IMR-90 (cell line): Measurements from ENCODE around the gene EVI2A. TPM values are rescaled to one million over a fixed set of nuclear protein-coding genes. Genes with fewer than 3 reads are reported as not detected.

Experiments used
- ATAC-seq: fragments of 200-7000 bp; cut with Tn5 transposase; 2 replicates; pipeline ENCODE4 v1.9.1; 2020; ENCODE audit warnings: low read depth, mild to moderate bottlenecking, moderate library complexity
- BruUV-seq: library from RNA; stranded (reverse); fragments of 400-500 nt; replicated peaks from 2 replicates; lab custom pipeline; 2021; lab: Mats Ljungman, UMichigan
- CTCF ChIA-PET: fragments of 300-600 bp; formaldehyde crosslinking; extraction: SDS; loops from one replicate; lab custom pipeline; 2021; ENCODE audit warnings: antibody characterized with exemption; lab: Yijun Ruan, JAX
- POLR2A ChIA-PET: fragments of 300-600 bp; sonication (Branson Sonifier 250); formaldehyde crosslinking; loops from one replicate; lab custom pipeline; 2022; ENCODE audit warnings: antibody characterized with exemption; ENCODE audit not compliant: unreplicated experiment; lab: Charles Lee
- DNase-seq: peaks from one replicate; pipeline ENCODE4 v3.0.0; 2013
- H2AFZ ChIP-seq: replicated peaks from 2 replicates; pipeline ENCODE3; 2013; ENCODE audit warnings: low read length, mild to moderate bottlenecking; ENCODE audit not compliant: poor library complexity
- H2AK5ac ChIP-seq: 2 replicates; pipeline ENCODE4 v1.6.1; 2013; ENCODE audit warnings: low read depth, low read length, inconsistent platforms
- H2AK9ac ChIP-seq: replicated peaks from 2 replicates; pipeline ENCODE3; 2013; ENCODE audit warnings: mild to moderate bottlenecking, low read depth, low read length, moderate library complexity; ENCODE audit not compliant: poor library complexity
- H2BK120ac ChIP-seq: 2 replicates; pipeline ENCODE4 v1.6.1; 2013; ENCODE audit warnings: low read depth, low read length, inconsistent platforms
- H2BK15ac ChIP-seq: 3 replicates; pipeline ENCODE4 v1.6.1; 2013; ENCODE audit warnings: low read depth, low read length, inconsistent platforms
- H2BK20ac ChIP-seq: 2 replicates; pipeline ENCODE4 v1.6.1; 2013; ENCODE audit warnings: low read depth, mild to moderate bottlenecking, inconsistent platforms, low read length, moderate library complexity
- H2BK5ac ChIP-seq: 2 replicates; pipeline ENCODE4 v1.6.1; 2013; ENCODE audit warnings: mild to moderate bottlenecking, low read depth, low read length, inconsistent platforms; ENCODE audit not compliant: poor library complexity, severe bottlenecking
- H3K14ac ChIP-seq: replicated peaks from 2 replicates; pipeline ENCODE4 v1.6.1; 2013; ENCODE audit warnings: low read depth, low read length, inconsistent platforms
- H3K18ac ChIP-seq: 2 replicates; pipeline ENCODE4 v1.6.1; 2013; ENCODE audit warnings: low read depth, low read length, control low read depth
- H3K23ac ChIP-seq: 2 replicates; pipeline ENCODE4 v1.6.1; 2013; ENCODE audit warnings: low read depth, low read length, inconsistent platforms
- H3K27ac ChIP-seq: 2 replicates; pipeline ENCODE4 v1.5.1; 2013; ENCODE audit warnings: mild to moderate bottlenecking, control low read depth, low read length; ENCODE audit not compliant: insufficient read depth
- H3K27me3 ChIP-seq: 2 replicates; pipeline ENCODE4 v1.6.1; 2013; ENCODE audit warnings: low read length; ENCODE audit not compliant: control insufficient read depth, insufficient read depth
- H3K36me3 ChIP-seq: 2 replicates; pipeline ENCODE4 v1.6.1; 2013; ENCODE audit warnings: low read length, mixed read lengths; ENCODE audit not compliant: control insufficient read depth, insufficient read depth
- H3K4ac ChIP-seq: 2 replicates; pipeline ENCODE4 v1.6.1; 2013; ENCODE audit warnings: low read depth, low read length, inconsistent platforms
- H3K4me1 ChIP-seq: 2 replicates; pipeline ENCODE4 v1.6.1; 2013; ENCODE audit warnings: low read length, mixed read lengths; ENCODE audit not compliant: control insufficient read depth, insufficient read depth
- H3K4me2 ChIP-seq: 2 replicates; pipeline ENCODE4 v1.6.1; 2013; ENCODE audit warnings: low read depth, mild to moderate bottlenecking, control low read depth, low read length, moderate library complexity
- H3K4me3 ChIP-seq: 2 replicates; pipeline ENCODE4 v1.5.1; 2013; ENCODE audit warnings: low read depth, mild to moderate bottlenecking, control low read depth, low read length, moderate library complexity; ENCODE audit not compliant: insufficient read depth
- H3K56ac ChIP-seq: 2 replicates; pipeline ENCODE4 v1.6.1; 2013; ENCODE audit warnings: low read length, inconsistent platforms; ENCODE audit not compliant: insufficient read depth; ENCODE audit errors: extremely low read depth
- H3K79me1 ChIP-seq, 2 experiments: 2 replicates each; pipeline ENCODE4 v1.6.1; 2013; ENCODE audit warnings: low read length in 2 of 2, inconsistent platforms in 1 of 2, low read depth in 1 of 2
- H3K9ac ChIP-seq: 2 replicates; pipeline ENCODE4 v1.6.1; 2013; ENCODE audit warnings: low read depth, low read length, control low read depth
- H3K9me1 ChIP-seq: 2 replicates; pipeline ENCODE4 v1.6.1; 2013; ENCODE audit warnings: low read length, inconsistent platforms; ENCODE audit not compliant: insufficient read depth
- H3K9me3 ChIP-seq: 2 replicates; pipeline ENCODE4 v1.6.1; 2013; ENCODE audit warnings: low read length; ENCODE audit not compliant: control insufficient read depth, insufficient read depth
- H4K20me1 ChIP-seq: 2 replicates; pipeline ENCODE4 v1.6.1; 2013; ENCODE audit warnings: low read length, inconsistent platforms; ENCODE audit not compliant: insufficient read depth
- H4K5ac ChIP-seq: 2 replicates; pipeline ENCODE4 v1.6.1; 2013; ENCODE audit warnings: mild to moderate bottlenecking, low read depth, low read length, control low read depth
- H4K8ac ChIP-seq, 2 experiments: 2 replicates each; pipeline ENCODE4 v1.6.1; 2013; ENCODE audit warnings: low read depth in 2 of 2, low read length in 2 of 2, control low read depth in 1 of 2, inconsistent platforms in 1 of 2
- H4K91ac ChIP-seq: 2 replicates; pipeline ENCODE4 v1.6.1; 2013; ENCODE audit warnings: low read depth, low read length, inconsistent platforms; ENCODE audit not compliant: insufficient read depth
- BHLHE40 ChIP-seq: fragments of 150-350 bp; IDR thresholded peaks from 2 replicates; pipeline ENCODE4 v1.6.1; 2016; ENCODE audit warnings: mild to moderate bottlenecking, low read depth, low read length
- CEBPB ChIP-seq: IDR thresholded peaks from 2 replicates; pipeline ENCODE4 v1.6.1; 2012; ENCODE audit warnings: low read depth, low read length, improper control_type of control experiment
- CHD1 ChIP-seq: IDR thresholded peaks from 2 replicates; pipeline ENCODE4 v1.6.1; 2012; ENCODE audit warnings: low read depth, low read length, improper control_type of control experiment
- CTCF ChIP-seq: conservative IDR thresholded peaks from 2 replicates; pipeline ENCODE4 v1.5.1; 2012; ENCODE audit warnings: mild to moderate bottlenecking, low read depth, low read length, improper control_type of control experiment
- ELK1 ChIP-seq: fragments of 150-350 bp; IDR thresholded peaks from 2 replicates; pipeline ENCODE4 v1.6.1; 2016; ENCODE audit warnings: low read depth, mild to moderate bottlenecking, low read length, moderate library complexity, borderline replicate concordance
- FOS ChIP-seq: fragments of 150-350 bp; IDR thresholded peaks from 2 replicates; pipeline ENCODE4 v1.6.1; 2016; ENCODE audit warnings: low read depth, low read length
- MAFK ChIP-seq: IDR thresholded peaks from 2 replicates; pipeline ENCODE4 v1.6.1; 2012; ENCODE audit warnings: low read depth, low read length, improper control_type of control experiment
- MAZ ChIP-seq: IDR thresholded peaks from 2 replicates; pipeline ENCODE4 v1.6.1; 2012; ENCODE audit warnings: low read depth, mild to moderate bottlenecking, low read length, improper control_type of control experiment, moderate library complexity, borderline replicate concordance
- MXI1 ChIP-seq: IDR thresholded peaks from 2 replicates; pipeline ENCODE4 v1.6.1; 2012; ENCODE audit warnings: low read depth, mild to moderate bottlenecking, low read length, moderate library complexity, borderline replicate concordance
- NFE2L2 ChIP-seq: fragments of 150-350 bp; IDR thresholded peaks from 2 replicates; pipeline ENCODE4 v1.6.1; 2016; ENCODE audit warnings: low read depth, mild to moderate bottlenecking, low read length
- POLR2A ChIP-seq: IDR thresholded peaks from 2 replicates; pipeline ENCODE4 v1.6.1; 2012; ENCODE audit warnings: mild to moderate bottlenecking, low read depth, low read length
- RAD21 ChIP-seq: IDR thresholded peaks from 2 replicates; pipeline ENCODE4 v1.6.1; 2012; ENCODE audit warnings: low read length, improper control_type of control experiment
- RFX5 ChIP-seq: IDR thresholded peaks from 2 replicates; pipeline ENCODE4 v1.8.0; 2012; ENCODE audit warnings: low read depth, mild to moderate bottlenecking, low read length, moderate library complexity
- SMC3 ChIP-seq: fragments of 150-350 bp; IDR thresholded peaks from 2 replicates; pipeline ENCODE4 v1.6.1; 2016; ENCODE audit warnings: low read depth, mild to moderate bottlenecking, antibody characterized with exemption, low read length, moderate library complexity
- USF2 ChIP-seq: fragments of 150-350 bp; IDR thresholded peaks from 2 replicates; pipeline ENCODE4 v1.6.1; 2017; ENCODE audit warnings: mild to moderate bottlenecking, antibody characterized with exemption, low read length, low read depth
- WGBS, 2 experiments: methylation state at CpG; one replicate each; pipeline versions ENCODE4 v1.1.5 to v1.1.7; 2013; ENCODE audit warnings: missing lambda C conversion rate in 2 of 2; ENCODE audit not compliant: insufficient read length in 1 of 2; ENCODE audit errors: extremely low coverage in 2 of 2; 5-methylcytosine and 5-hydroxymethylcytosine counted together
- dilution Hi-C: fragments of 300-500 bp; cut with HindIII; formaldehyde crosslinking; loops from one replicate; pipeline ENCODE4 v1.14.3; 2018; ENCODE audit warnings: low sequenced_read_pairs; ENCODE audit not compliant: unreplicated experiment
- in situ Hi-C: fragments of 300-500 bp; cut with MboI; formaldehyde crosslinking; loops from 3 replicates; pipeline ENCODE4 v1.14.3; 2019; ENCODE audit warnings: low sequenced_read_pairs, inconsistent platforms, mixed read lengths
- intact Hi-C: fragments of 100-400 bp; cut with micrococcal nuclease; formaldehyde crosslinking; loops from 2 replicates; pipeline ENCODE4 v1.10.0; 2022
- polyA plus RNA-seq, 3 experiments: library from polyadenylated mRNA; depleted of rRNA; stranded (reverse); fragments of >200 nt; gene quantifications; 2 replicates each; pipeline ENCODE4 v1.2.3, GENCODE V29; 2012; ENCODE audit warnings: low replicate concordance in 1 of 3
- total RNA-seq: library from RNA; depleted of rRNA; stranded (reverse); fragments of >200 nt; gene quantifications from 2 replicates; pipeline ENCODE4 v1.2.3, GENCODE V29; 2012

EVI2A gene
- total and polyA plus RNA-seq, 2 of the 4 experiments (the other 2 are of a cell fraction), result 0.50 to 0.90 TPM

- H4K91ac ChIP-seq, result no peak overlapping the region
- peaks cover 12% of the 10 kb centered on the region for H3K36me3 ChIP-seq
- no peak overlapping the region for H3K9ac ChIP-seq
- TF ChIP-seq BHLHE40 (no peak), CTCF (no peak), MAFK (no peak), SMC3 (no peak), POLR2A (no peak), ELK1 (no peak), MAZ (no peak), NFE2L2 (no peak), RFX5 (no peak), FOS (no peak), USF2 (no peak), CEBPB (no peak), CHD1 (no peak), MXI1 (no peak), RAD21 (no peak)
- no peak overlapping the region for H3K14ac ChIP-seq
- no peaks in the 10 kb centered on the region for H3K9me3 ChIP-seq
- H3K27ac ChIP-seq, result no peak overlapping the region
- in situ Hi-C loops (no loop called here), intact Hi-C loops (no loop called here), dilution Hi-C loops (no loop called here)
- no peak overlapping the region for H2BK5ac ChIP-seq
- no peak overlapping the region for H3K56ac ChIP-seq
- no peaks in the 10 kb centered on the region for H3K27me3 ChIP-seq
- H3K4ac ChIP-seq, result no peak overlapping the region
- ChIA-PET POLR2A (interaction anchor here (0.6 kb wide), 1 partner anchor 206 kb away, joined by 19 read pairs; no protein-coding TSS in a partner anchor), CTCF (no interaction called here)
- H3K4me3 ChIP-seq, result no peak overlapping the region
- WGBS, 2 experiments, result no CpG with 5 or more reads among the region's 2 CpGs
- H2BK15ac ChIP-seq, result no peak overlapping the region
- ATAC-seq (no peak), DNase-seq (no peak)
- H3K79me1 ChIP-seq, result peaks cover 3 to 28% of the 10 kb centered on the region in 2 experiments; a peak in 3 of 4 replicates
- peaks cover 13% of the 10 kb centered on the region; the same call in 1 of the 2 replicates for H3K9me1 ChIP-seq
- no peak overlapping the region for H2BK20ac ChIP-seq
- no peak overlapping the region for H2AFZ ChIP-seq
- no peak overlapping the region for H4K8ac ChIP-seq
- no peak overlapping the region for H3K18ac ChIP-seq
- H3K4me1 ChIP-seq, result no peaks in the 10 kb centered on the region
- no peak overlapping the region for H2BK120ac ChIP-seq
- no peaks in the 10 kb centered on the region for H4K20me1 ChIP-seq
- no peak overlapping the region for H3K23ac ChIP-seq
- no TSS peak for BruUV-seq
- no peak overlapping the region for H4K5ac ChIP-seq
- no peak overlapping the region for H2AK5ac ChIP-seq
- H2AK9ac ChIP-seq, result no peak overlapping the region
- H3K4me2 ChIP-seq, result no peak overlapping the region
Observed at GRCh38 chr17:31279401-31279800, 42.0 kb downstream of the EVI2A start.
